NCI-H146 treated with DMSO at 0.1 percent for 48 hours (cell line): Measurements from ENCODE around the gene PLCG2.

Experiments
- DNase-seq: peaks from one replicate; lab custom pipeline; 2025; ENCODE audit not compliant: unreplicated experiment; lab: John Stamatoyannopoulos, UW

Gene PLCG2

DNA sequence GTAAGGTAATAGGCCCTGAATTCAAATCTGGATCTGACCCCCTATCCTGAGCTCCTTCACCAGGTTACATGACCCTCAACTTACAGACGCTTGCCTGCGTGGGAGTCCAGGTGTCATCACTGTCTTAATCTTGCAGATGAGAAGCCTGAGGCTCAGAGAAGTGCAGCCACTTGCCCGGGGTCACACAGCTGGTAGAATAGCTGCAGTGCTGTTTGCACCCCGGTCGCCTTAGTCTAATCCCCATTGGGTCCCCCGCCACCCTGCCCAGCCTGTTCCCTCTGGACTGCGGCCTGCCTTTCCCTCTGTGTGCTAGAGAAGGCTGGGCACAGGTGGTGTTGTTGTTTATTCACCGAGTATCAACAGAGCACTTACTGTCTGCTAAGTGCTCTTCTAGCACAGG, 125.2 kb downstream of the PLCG2 start:
- DNase-seq, result no peak

DNA sequence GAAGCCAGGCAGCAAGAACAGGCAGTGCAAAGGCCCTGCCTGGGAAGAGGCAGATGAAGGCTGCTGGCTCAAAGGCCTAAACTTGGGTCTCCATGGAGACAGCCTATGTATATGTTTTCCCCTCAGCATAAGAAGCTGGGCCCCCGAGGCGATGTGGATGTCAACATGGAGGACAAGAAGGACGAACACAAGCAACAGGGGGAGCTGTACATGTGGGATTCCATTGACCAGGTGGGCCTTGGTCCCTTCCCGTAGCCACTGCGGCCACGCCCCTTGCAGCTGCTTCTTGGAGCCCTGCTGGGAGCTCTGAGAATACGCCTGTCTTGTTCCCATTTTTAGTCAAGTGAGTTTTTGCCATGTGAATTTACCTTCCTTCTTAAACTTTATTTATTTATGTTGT, 126.2 kb downstream of the PLCG2 start:
- peak; percentile 38 for DNase-seq

DNA sequence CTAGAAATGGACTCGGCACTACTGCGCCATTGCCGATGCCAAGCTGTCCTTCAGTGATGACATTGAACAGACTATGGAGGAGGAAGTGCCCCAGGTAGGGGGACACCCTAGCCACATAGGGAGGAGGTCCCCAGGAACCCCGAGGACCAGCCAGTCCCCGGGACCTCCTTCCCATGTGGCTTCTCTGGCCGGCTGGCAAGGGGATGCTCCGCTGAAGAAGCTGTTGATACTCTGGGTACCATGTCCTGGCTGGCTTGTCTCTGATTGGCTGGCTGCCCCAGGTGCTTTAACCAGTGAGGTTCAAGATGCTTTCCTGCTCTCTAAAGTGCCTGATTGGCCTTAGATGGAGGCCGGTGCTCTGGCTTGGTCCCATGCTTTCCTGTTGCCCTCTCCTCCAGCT, 128.6 kb downstream of the PLCG2 start:
- DNase-seq, result no peak

DNA sequence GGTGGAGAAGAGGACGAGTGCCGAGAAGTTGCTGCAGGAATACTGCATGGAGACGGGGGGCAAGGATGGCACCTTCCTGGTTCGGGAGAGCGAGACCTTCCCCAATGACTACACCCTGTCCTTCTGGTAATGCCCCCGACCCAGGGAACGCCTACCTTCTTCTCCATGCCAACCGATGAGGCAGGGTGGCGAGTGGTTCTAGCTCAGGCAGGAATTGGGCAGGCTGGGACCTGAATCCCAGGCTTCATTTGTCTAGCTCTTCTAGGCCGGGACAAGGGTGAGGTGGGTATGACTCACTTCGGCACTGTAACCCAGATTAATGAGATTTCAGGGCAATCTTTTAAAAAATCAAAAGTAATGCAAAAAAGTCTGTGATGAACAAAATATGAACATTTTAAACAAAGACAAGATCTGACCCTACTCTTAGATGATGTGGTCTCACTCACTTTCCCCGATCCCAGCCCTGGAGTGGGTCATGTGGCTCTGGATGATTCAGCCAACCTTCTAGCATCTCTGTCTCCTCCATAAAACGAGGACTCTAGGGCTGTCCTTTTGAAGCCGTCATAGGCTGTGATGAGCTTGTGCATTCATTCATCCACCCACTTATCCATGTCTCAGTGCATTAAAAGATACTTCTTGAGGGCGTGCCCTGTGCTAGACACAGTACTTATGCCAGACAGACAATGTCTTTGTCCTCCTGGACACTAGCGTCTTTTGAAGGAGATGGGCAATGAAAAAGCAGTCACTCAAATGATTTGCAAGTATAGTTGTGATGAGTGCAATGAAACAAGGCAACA, 129.6 kb downstream of the PLCG2 start:
- DNase-seq, result no peak

DNA sequence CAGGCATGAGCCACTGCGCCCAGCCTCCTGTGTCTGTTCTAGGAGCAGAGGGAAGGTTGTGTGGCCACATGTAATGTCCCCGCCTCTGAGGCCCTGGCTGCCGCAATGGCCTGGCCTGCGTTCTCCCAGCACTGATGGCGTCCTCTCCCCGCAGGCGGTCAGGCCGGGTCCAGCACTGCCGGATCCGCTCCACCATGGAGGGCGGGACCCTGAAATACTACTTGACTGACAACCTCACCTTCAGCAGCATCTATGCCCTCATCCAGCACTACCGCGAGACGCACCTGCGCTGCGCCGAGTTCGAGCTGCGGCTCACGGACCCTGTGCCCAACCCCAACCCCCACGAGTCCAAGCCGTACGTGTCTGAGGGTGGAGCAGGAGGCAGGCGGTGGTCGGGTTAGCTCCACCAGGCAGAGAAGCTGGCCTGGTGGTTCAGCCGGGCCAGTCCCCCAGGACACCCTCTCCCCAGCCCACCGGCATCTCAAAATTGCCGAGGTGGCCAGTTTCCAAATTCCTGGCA, 131.3 kb downstream of the PLCG2 start:
- DNase-seq, result no peak

DNA sequence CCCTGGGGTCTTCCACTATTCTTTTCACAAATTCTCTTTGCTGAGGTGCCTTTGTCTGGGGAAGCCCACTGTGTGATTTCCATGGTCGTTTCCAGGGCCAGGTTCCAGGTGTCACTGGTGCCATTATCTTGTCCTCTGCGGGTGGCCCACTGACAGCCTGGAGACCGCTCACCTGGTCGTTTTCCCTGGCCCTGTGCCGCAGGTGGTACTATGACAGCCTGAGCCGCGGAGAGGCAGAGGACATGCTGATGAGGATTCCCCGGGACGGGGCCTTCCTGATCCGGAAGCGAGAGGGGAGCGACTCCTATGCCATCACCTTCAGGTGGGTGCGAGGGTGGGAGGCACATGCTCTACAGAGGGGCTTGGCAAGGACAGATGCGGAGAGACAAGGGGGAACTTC, 133.3 kb downstream of the PLCG2 start:
- DNase-seq, result peak; percentile 72

DNA sequence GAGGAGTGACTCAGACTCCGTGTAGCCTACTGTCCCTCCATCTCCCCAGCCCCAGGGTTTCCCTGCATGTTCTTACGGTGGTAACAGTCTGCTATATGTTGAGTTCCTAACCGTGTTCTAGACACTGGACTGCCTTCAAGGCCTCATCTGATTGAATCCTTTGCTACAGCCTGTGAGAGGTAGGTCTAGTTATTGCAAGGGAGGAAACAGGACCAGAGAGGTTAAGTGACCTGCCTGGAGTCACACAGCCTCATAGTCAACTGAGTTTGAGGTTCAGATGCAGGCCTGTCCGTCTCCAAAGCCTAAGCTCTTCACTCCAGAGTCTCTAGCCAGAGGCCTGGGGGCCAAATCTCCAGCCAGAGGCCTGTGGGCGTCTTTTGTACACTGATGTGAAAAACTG, 134.1 kb downstream of the PLCG2 start:
- DNase-seq, result no peak

DNA sequence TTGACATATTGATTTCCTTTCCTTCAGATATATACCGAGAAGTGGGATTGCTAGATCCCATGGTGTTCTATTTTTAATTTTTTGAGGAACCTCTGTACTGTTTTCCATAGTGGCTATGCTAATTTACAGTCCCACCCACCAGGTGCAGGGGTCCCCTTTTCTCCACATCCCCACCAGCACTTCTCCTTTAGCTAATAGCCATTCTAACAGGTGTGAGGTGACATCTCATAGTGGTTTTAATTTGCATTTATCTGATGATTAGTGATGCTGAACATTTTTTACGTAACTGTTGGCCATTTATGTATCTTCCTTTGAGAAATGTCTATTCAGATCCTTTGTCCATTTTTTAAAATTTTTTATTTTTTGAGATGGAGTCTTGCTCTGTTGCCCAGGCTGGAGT, 138.3 kb downstream of the PLCG2 start:
- DNase-seq, result no peak

DNA sequence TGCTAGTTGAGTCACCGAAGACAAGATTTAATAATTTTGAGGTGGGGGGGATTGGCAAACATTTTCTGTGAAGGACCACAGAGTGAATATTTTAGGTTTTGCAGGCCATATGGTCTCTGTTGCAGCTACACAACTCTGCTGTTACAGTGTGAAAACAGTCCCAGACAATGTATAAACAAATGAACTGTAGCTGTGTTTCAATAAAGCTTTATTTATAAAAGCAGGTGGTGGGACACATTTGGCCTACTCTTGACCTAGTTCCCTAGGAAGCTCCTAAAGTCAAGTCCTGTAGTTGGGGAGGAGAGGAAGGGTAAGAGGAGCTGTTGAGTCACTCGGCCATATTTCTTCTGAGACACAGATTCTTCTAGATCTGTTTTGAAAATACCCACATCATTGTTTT, 139.8 kb downstream of the PLCG2 start:
- DNase-seq, result no peak

DNA sequence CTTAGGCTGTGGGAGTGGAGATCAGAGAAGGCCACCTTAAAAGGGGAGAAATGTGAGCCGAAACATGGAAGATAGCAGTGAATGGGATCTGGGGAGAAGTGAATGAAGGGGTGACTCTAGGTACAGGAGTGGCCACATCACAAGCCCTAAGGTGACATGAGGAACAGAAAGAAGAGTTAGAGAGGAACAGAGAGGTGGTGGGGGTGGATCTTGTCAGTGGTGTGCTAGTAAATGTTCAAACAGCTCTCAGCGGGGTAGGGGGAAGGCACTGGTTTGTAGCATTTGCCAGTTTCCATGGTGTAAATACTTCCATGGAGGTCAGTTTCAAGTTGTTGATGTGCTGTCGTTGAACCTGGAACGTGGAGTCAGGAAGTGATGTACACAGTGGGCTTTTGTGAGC, 141.4 kb downstream of the PLCG2 start:
- DNase-seq, result no peak

DNA sequence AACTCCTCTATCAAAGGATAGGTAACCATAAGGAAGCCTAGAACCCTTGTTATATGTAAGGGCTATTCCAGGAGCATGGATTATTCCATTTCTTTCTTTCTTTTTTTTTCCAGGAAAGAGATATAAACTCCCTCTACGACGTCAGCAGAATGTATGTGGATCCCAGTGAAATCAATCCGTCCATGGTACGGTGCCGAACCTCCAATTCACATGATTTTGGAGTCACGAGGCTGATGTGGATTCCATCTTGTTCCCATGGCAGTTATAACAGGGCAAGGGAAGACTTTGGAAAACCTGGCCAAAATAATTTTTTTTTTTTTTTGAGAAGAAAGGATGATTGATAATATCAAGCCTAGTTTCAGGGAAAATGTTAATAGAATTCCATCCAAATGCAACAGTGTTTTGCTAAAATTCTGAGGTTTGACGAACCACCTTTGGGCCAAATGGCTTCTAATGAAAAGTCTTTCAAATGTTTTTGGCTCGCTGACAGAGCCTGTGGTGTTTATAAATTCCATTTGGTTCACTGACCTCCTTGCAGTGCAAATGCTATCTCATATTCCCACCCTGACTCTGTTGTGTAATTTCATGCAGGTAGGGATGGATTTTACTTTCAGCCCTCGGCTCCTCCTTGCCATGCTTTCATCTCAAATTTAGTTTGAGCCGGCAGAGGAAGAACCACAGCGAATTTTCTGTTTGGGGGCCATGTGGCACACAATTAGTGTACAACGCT, 142.2 kb downstream of the PLCG2 start:
- DNase-seq, result no peak

DNA sequence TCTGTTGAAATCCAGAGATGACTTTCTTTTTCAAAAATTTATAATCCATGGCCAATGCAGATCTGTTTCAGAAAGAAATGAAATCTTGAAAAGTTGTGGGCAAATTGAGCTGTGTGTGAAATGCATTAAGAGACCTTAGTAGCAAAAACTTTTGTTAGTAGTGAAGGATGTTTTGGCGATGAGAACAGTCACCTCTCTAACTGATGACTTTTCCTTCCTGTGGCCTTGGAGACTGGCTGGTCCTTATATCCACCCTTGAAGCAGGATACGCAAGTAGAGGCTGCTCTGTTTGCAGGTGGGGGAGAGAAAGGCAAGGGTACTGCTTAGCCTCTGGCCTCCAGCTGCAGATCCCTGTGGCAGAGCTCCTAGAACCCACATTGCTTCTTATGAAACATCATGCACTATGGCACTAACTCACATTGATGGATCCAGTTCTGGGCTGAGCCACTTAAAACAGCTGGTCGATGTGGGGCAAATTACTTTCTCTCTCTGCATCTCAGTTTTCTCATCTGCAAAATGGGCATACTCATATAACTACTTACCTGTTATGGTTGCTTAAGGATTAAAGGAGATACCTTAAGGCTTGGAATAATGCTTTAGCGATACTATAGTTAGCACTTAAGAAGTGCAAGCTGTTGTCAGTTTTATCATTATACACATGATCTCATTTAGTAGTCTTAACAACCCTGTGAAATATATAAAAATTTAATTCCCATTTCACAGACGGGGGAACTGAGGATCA, 142.9 kb downstream of the PLCG2 start:
- no peak for DNase-seq

DNA sequence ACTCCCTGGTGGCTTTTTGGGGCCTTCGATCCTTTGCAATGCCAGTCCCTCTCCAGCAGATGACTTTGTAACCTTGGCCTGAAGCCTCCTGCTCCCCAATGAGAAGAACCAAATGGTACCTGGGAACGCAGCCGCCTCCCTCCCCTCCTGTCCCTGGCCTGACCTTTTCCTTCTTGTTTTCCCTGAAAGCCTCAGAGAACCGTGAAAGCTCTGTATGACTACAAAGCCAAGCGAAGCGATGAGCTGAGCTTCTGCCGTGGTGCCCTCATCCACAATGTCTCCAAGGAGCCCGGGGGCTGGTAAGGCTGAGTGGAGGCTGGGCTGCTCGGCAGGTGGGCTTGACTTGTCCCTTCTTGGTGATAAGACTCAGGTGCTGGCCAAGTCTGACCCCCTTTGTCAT, 144.2 kb downstream of the PLCG2 start:
- no peak for DNase-seq

DNA sequence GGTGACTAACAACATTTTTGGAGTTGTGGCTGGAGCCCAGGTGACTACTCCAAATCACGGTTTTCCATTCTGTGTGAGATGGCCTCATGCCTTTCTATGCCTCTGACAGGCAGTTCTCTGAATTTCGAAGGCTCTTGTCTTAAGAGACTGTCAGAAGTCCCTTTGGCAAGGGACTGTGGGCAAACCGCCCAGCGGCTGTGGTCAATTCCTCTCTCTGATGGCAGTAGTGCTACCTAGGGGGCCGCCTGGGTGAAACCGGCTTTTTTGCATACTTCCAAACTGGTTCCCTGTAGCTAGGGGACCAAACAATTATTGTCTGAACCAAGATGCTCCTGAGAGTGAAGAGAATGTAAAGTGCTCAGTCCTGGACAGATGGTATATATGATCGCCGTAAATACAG, 145.9 kb downstream of the PLCG2 start:
- DNase-seq, result no peak

DNA sequence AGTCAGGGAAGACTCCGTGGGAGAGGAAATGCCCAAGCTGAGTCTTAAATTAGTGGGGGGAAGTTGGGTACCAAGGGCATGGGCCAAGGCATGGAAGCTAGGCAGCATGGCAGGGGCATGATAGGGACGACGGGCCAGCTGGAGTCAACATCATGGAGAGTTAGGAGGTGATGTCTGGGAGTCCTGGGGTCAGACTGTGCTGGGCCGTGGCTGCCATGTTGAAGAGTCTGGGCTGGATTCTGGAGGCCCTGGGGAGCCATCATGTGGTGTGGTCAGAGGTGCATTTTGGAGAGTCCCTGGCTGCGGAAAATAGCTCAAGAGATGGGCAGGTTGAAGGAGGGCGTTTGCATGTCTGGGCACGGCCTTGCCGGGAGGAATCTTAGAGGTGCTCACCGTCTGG, 146.9 kb downstream of the PLCG2 start:
- DNase-seq, result no peak

DNA sequence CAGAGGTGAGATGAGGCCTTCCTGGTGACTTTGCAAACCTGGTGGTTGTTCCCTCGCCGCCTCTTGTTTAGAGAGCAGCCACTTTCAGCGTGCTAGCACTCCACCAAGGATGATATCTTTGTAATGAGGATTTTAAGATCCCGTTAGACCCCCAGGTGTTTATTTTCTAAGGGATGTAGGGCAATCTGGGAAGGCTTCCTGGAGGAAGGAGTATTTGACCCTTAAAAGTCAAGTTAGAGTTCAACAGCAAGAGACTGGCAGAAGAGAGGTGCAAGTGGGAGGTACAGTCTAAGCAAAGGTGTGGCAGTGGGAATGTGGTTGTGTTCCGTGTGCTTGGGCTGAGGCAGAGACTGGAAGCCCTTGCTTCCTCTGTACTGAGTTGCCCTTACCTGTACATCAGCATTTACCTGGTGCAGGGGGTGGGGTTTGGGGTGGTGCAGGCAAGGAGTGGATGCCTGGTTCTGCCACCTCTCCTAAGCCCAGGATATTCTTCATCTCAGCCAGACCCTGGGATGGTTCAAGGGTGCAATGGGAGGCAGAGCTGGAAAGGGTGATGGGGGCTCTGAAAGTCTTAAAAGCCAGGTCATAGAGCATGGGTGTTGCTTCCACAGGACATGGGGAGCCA, 148.6 kb downstream of the PLCG2 start:
- DNase-seq, result no peak

DNA sequence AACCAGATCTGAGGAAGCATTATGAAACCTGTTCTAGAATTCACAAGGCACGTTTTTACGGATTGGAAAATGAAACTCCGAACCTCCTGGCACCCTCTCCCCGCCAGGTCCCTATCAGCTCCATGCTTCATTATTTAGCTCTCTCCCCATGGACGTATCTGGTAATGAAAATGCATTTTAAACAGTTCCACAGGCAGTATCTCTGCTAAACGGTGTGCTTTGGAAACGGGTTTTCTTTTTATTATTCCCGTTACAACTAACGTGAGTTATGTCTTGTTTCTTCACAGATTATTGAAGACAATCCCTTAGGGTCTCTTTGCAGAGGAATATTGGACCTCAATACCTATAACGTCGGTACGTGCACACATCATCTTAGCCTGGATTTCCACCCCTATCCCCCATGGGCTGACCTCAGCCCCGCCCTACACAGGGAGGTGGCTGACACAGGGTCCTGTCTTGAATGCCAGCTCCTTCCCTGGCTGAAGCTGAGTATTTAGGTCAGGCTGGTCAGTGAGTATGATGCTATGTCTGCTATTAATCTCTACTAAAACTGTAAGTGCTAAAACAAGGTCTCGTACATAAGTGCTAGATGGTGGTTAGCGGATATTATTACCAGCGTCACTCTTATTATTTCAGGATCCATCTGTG, 149.3 kb downstream of the PLCG2 start:
- no peak for DNase-seq

DNA sequence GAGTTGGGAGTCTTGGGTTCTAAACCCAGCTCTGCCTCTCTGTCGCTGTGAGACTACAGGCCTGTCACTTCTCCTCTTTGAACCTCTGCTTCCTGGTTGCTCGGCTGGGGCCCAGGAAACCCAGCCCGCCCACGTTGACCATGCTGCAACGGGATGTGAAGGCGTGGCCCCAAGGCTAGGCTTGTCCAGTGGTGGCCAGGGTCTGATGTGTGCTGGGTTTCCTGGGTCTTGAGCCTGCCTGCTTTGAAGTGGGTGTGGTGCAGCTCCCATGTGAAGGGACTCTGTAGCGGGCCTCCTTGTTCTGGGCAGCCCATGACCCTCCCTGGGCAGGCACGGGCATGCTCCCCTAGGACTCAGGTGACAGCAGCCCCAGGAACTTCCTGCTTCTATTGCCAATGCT, 149.9 kb downstream of the PLCG2 start:
- DNase-seq, result no peak

DNA sequence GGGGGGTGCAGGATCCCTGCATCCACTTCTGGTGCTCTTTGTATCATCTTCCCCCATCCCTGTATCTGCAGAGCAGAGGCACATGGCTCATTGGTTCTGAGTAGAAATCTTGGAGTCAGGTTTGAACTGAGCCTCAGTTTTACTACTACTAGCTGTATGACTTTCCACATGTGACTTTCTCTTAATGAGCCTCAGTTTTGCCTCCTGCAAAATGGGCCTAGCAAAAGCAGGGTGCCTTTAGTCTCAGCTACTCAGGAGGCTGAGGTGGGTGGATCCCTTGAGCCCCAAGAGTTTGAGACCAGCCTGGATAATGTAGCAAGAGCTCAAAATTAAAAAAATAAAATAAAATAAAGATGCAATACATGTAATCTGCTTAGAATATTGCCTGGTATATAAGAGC, 150.8 kb downstream of the PLCG2 start:
- DNase-seq, result no peak

DNA sequence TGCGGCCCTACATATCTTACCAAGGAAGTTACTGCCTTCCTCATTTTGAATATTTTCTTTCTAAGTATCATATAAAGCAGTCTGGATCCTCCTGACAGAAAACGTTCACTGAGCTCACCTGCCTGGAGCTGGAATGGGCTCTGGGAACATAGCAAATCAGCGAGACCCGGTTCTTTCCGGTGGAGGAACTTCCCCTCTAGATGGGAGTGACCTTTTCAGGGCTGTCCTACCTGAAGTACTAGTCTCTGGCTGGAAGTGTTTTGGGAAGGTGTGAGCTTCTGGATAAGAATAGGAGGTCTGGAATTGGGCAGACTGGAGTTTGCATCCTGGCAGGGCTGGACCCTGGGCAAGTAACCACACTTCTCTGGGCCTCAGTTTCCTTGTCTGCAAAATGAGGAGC, 152.8 kb downstream of the PLCG2 start:
- no peak for DNase-seq

DNA sequence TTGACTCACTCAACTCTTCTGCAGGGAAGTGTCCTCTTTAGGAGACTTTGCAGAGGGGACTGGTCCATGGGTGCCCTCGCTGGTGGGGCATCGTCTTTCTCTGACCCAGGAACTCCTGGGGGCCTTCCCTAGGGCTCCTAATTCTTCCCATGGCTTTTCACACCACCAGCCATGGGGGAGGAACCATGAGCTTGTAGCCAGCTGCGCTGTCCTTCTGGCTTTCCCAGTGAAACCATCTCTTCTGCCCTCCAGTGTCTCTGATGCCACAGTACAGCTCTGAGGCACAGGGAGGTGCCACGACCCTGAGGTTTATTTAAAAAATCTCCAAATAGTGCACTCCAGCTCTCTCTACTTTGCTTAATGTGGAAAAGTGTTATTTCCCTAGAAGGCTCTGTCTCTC, 153.6 kb downstream of the PLCG2 start:
- no peak for DNase-seq
